ENCODE data around the gene HTR1D.

HTR1D gene

GRCh38 chr1:23187637-23188036 lies 29.7 kb downstream of the HTR1D start:
- 91 to 93% methylated on average over 5 of the region's 5 CpGs for WGBS, 2 experiments
- Histone ChIP-seq H3K27me3 (ENCODE audit: control insufficient read depth, insufficient read depth, low read length, poor library complexity, severe bottlenecking) (no peaks in the 10 kb centered on the region), H3K4me1 (ENCODE audit: control insufficient read depth, insufficient read depth, low read length) (no peaks in the 10 kb centered on the region), H3K36me3 (ENCODE audit: control insufficient read depth, insufficient read depth, low read length) (no peaks in the 10 kb centered on the region), H3K4me3 (ENCODE audit: insufficient read depth, low read depth, low read length) (no peak overlapping the region), H3K9me3 (ENCODE audit: control insufficient read depth, low read length) (no peaks in the 10 kb centered on the region), H3K27ac (ENCODE audit: insufficient read depth, low read depth, low read length, poor library complexity, severe bottlenecking) (no peak overlapping the region)

GRCh38 chr1:23185381-23185780 lies 31.9 kb downstream of the HTR1D start:
- Histone ChIP-seq H3K4me3 (ENCODE audit: insufficient read depth, low read depth, low read length) (no peak overlapping the region), H3K36me3 (ENCODE audit: control insufficient read depth, insufficient read depth, low read length) (no peaks in the 10 kb centered on the region), H3K27me3 (ENCODE audit: control insufficient read depth, insufficient read depth, low read length, poor library complexity, severe bottlenecking) (no peaks in the 10 kb centered on the region), H3K27ac (ENCODE audit: insufficient read depth, low read depth, low read length, poor library complexity, severe bottlenecking) (no peak overlapping the region), H3K4me1 (ENCODE audit: control insufficient read depth, insufficient read depth, low read length) (no peaks in the 10 kb centered on the region), H3K9me3 (ENCODE audit: control insufficient read depth, low read length) (no peaks in the 10 kb centered on the region)
- WGBS, 2 experiments: 88 to 90% methylated on average over 4 of the region's 4 CpGs

DNA sequence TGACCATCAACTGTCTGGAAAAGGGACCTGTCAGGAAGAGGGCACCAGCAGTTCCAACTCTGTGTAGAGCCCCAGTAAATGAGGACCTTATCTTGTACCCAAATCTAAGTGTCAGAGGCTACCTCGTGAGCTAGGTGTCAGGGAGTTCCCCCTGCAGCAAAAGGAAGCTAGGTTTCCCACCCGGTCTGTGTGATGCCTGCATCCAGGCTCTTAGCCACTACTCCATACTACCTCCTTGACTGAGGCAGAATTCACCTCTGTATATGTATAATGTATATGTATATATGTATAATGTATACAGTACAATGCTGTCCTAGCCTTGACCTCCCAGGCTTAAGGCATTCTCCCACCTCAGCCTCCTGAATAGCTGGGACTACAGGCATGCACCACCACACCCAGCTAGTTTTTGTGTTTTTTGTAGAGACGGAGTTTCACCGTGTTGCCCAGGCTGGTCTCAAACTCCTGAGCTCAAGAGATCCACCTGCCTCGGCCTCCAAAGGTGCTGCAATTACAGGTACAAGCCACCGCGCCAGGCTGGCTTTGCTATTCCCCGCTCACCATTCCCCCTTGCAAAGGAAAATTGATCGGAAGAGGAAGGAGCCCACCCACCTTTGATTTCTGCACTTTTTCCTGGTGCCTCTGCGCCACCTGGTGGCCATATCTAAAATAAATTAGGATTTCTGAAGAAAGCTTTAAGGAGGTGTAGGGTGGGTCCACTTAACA lies 32.9 kb downstream of the HTR1D start:
- Histone ChIP-seq H3K27me3 (ENCODE audit: control insufficient read depth, insufficient read depth, low read length, poor library complexity, severe bottlenecking) (peaks cover 5% of the 10 kb centered on the region), H3K4me1 (ENCODE audit: control insufficient read depth, insufficient read depth, low read length) (no peaks in the 10 kb centered on the region), H3K4me3 (ENCODE audit: insufficient read depth, low read depth, low read length) (no peak overlapping the region), H3K9me3 (ENCODE audit: control insufficient read depth, low read length) (no peaks in the 10 kb centered on the region), H3K36me3 (ENCODE audit: control insufficient read depth, insufficient read depth, low read length) (no peaks in the 10 kb centered on the region), H3K27ac (ENCODE audit: insufficient read depth, low read depth, low read length, poor library complexity, severe bottlenecking) (no peak overlapping the region)
- 31 to 40% methylated on average over 9 to 10 of the region's 10 CpGs for WGBS, 2 experiments

DNA sequence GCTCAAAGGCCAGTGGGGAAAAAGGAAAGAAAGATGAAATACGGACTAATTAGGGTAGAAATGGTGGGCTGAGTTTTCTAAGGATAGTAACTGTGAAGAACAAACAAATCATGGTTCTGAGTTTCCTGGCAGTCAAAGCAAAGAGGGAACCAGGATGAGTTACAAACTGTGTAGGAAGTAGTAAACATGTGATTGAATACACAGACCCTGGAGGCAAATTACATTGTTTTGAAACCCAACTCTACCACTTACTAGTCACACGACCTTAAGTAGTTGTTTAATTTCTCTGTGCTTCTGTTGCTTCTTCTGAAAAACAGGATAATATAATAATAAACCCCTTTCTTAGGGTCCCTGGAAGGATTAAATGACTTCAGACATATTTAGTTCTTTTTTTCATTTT lies 37.4 kb downstream of the HTR1D start:
- Histone ChIP-seq H3K4me3 (ENCODE audit: insufficient read depth, low read depth, low read length) (no peak overlapping the region), H3K27me3 (ENCODE audit: control insufficient read depth, insufficient read depth, low read length, poor library complexity, severe bottlenecking) (peaks cover 39% of the 10 kb centered on the region), H3K36me3 (ENCODE audit: control insufficient read depth, insufficient read depth, low read length) (no peaks in the 10 kb centered on the region), H3K4me1 (ENCODE audit: control insufficient read depth, insufficient read depth, low read length) (no peaks in the 10 kb centered on the region), H3K27ac (ENCODE audit: insufficient read depth, low read depth, low read length, poor library complexity, severe bottlenecking) (no peak overlapping the region), H3K9me3 (ENCODE audit: control insufficient read depth, low read length) (no peaks in the 10 kb centered on the region)
- WGBS, 2 experiments: 78 to 92% methylated on average over 1 to 2 of the region's 2 CpGs

- no peaks in the 10 kb centered on the region for H3K36me3 ChIP-seq (ENCODE audit: control insufficient read depth, insufficient read depth, low read length)
- H3K27ac ChIP-seq (ENCODE audit: insufficient read depth, low read depth, low read length, poor library complexity, severe bottlenecking): no peak overlapping the region
- 82 to 84% methylated on average over 6 of the region's 6 CpGs for WGBS, 2 experiments
- H3K4me3 ChIP-seq (ENCODE audit: insufficient read depth, low read depth, low read length): no peak overlapping the region
- H3K9me3 ChIP-seq (ENCODE audit: control insufficient read depth, low read length): no peaks in the 10 kb centered on the region
- no peaks in the 10 kb centered on the region for H3K4me1 ChIP-seq (ENCODE audit: control insufficient read depth, insufficient read depth, low read length)
- H3K27me3 ChIP-seq (ENCODE audit: control insufficient read depth, insufficient read depth, low read length, poor library complexity, severe bottlenecking): peaks cover 39% of the 10 kb centered on the region
Measured at GRCh38 chr1:23178950-23179349, 38.4 kb downstream of the HTR1D start.

DNA sequence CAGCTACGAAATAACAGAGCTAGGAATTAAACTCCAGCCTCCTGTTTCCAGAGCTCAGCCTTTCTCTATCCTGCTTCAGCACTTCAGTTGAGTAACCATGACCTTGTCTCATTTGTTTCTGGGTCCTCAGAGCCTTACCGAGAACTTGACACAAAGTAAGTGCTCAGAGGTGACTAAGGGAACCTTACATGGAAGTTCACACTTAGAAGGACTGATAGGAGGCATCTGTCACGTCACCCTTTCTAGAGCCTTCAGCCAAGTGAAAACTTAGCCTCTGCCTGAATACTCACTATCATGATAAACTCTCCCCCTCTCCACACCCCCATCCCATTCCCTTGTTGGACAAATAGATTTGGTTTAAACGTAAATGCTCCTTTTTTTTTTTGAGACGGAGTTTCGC lies 38.9 kb downstream of the HTR1D start:
- H3K4me3 ChIP-seq (ENCODE audit: insufficient read depth, low read depth, low read length): no peak overlapping the region
- peaks cover 39% of the 10 kb centered on the region for H3K27me3 ChIP-seq (ENCODE audit: control insufficient read depth, insufficient read depth, low read length, poor library complexity, severe bottlenecking)
- no peaks in the 10 kb centered on the region for H3K4me1 ChIP-seq (ENCODE audit: control insufficient read depth, insufficient read depth, low read length)
- no peaks in the 10 kb centered on the region for H3K9me3 ChIP-seq (ENCODE audit: control insufficient read depth, low read length)
- WGBS, 2 experiments: 89 to 94% methylated on average over 6 of the region's 6 CpGs
- no peak overlapping the region for H3K27ac ChIP-seq (ENCODE audit: insufficient read depth, low read depth, low read length, poor library complexity, severe bottlenecking)
- H3K36me3 ChIP-seq (ENCODE audit: control insufficient read depth, insufficient read depth, low read length): no peaks in the 10 kb centered on the region

DNA sequence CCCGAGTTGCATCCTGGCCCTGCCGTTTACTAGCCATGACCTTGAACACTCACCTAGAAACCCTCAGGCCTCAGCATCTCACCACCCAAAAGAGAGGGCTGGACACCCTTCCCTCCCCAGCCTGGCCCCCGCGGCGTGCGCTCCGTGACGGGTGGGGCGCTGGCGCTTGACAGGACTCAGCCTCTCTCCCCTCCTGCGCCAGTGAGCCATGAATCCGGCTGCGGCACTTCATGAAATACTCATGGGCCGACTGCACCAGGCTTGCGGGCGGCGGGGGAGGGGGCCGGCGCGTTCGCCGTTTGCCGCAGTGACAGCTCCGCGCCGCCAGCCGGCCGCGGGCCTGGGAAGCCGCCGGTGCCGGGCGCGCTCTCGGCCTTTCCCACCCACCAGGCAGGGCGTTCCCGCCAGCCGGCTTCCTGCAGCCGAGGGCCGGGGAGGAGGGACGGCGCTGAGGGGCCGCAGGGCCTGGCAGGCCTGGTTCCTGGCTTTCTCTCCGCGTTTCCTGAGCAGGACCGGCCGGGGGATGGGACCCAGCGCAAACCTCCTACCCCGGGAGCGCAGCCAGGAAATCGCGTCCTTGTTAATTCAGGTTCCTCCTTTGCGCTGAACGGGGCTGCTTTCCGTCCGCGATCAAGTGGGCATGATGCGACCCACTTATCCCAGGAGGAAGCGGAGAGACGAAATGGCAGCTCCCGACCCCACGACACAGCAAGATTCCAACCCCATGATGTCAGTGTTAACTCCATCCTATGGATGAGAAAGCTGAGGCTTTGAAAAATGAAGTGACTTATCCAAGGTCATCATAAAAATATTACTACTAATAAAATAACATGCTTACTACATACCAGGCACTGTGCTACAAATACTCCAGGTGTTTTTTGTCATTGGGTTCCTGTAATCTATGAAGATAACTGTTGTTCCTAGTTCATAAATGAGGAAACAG lies 39.6 kb downstream of the HTR1D start:
- H3K27me3 ChIP-seq (ENCODE audit: control insufficient read depth, insufficient read depth, low read length, poor library complexity, severe bottlenecking): peaks cover 39% of the 10 kb centered on the region
- peak overlapping the region; percentile 43 for H3K4me3 ChIP-seq (ENCODE audit: insufficient read depth, low read depth, low read length)
- H3K36me3 ChIP-seq (ENCODE audit: control insufficient read depth, insufficient read depth, low read length): no peaks in the 10 kb centered on the region
- no peaks in the 10 kb centered on the region for H3K4me1 ChIP-seq (ENCODE audit: control insufficient read depth, insufficient read depth, low read length)
- H3K9me3 ChIP-seq (ENCODE audit: control insufficient read depth, low read length): no peaks in the 10 kb centered on the region
- no peak overlapping the region for H3K27ac ChIP-seq (ENCODE audit: insufficient read depth, low read depth, low read length, poor library complexity, severe bottlenecking)
- 3 to 4% methylated on average over 62 of the region's 62 CpGs for WGBS, 2 experiments

GRCh38 chr1:23177031-23177430 lies 40.3 kb downstream of the HTR1D start:
- 77% methylated on average over 10 of the region's 10 CpGs for WGBS, 2 experiments
- Histone ChIP-seq H3K9me3 (ENCODE audit: control insufficient read depth, low read length) (no peaks in the 10 kb centered on the region), H3K36me3 (ENCODE audit: control insufficient read depth, insufficient read depth, low read length) (no peaks in the 10 kb centered on the region), H3K27me3 (ENCODE audit: control insufficient read depth, insufficient read depth, low read length, poor library complexity, severe bottlenecking) (peaks cover 39% of the 10 kb centered on the region), H3K4me3 (ENCODE audit: insufficient read depth, low read depth, low read length) (no peak overlapping the region), H3K4me1 (ENCODE audit: control insufficient read depth, insufficient read depth, low read length) (no peaks in the 10 kb centered on the region), H3K27ac (ENCODE audit: insufficient read depth, low read depth, low read length, poor library complexity, severe bottlenecking) (no peak overlapping the region)

GRCh38 chr1:23174426-23175110 lies 42.7 kb downstream of the HTR1D start:
- H3K36me3 ChIP-seq (ENCODE audit: control insufficient read depth, insufficient read depth, low read length): no peaks in the 10 kb centered on the region
- H3K27ac ChIP-seq (ENCODE audit: insufficient read depth, low read depth, low read length, poor library complexity, severe bottlenecking): no peak overlapping the region
- no peaks in the 10 kb centered on the region for H3K4me1 ChIP-seq (ENCODE audit: control insufficient read depth, insufficient read depth, low read length)
- 76 to 80% methylated on average over 1 of the region's 1 CpG for WGBS, 2 experiments
- H3K4me3 ChIP-seq (ENCODE audit: insufficient read depth, low read depth, low read length): no peak overlapping the region
- H3K9me3 ChIP-seq (ENCODE audit: control insufficient read depth, low read length): no peaks in the 10 kb centered on the region
- H3K27me3 ChIP-seq (ENCODE audit: control insufficient read depth, insufficient read depth, low read length, poor library complexity, severe bottlenecking): peaks cover 36% of the 10 kb centered on the region
